Measurements from ENCODE around the gene CTNND2.

The CTNND2 gene

DNA sequence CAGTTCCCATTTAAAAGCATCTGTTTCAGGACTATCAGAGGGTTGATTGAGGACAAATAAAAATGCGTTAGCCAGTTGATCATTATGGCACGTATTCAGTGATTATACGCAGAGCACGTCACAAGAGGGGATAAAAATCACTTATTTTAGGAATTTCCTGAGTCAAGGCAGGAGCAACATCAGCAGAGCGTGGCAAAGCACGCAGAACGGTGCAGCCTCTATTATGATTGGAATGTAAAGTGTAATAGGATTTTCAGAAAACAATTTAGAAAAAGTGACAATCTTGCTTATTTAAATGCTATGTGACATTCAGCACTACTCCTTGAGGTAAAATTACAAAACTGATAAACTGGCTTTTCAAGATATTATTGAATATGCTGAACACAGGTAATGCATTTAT, 729.7 kb downstream of the CTNND2 start:
- no peak for DNase-seq (ENCODE audit: low read depth)
- H3K4me3 ChIP-seq (ENCODE audit: low read depth, low read length) = no peak overlapping the region
- TF ChIP-seq, protein P1, sequence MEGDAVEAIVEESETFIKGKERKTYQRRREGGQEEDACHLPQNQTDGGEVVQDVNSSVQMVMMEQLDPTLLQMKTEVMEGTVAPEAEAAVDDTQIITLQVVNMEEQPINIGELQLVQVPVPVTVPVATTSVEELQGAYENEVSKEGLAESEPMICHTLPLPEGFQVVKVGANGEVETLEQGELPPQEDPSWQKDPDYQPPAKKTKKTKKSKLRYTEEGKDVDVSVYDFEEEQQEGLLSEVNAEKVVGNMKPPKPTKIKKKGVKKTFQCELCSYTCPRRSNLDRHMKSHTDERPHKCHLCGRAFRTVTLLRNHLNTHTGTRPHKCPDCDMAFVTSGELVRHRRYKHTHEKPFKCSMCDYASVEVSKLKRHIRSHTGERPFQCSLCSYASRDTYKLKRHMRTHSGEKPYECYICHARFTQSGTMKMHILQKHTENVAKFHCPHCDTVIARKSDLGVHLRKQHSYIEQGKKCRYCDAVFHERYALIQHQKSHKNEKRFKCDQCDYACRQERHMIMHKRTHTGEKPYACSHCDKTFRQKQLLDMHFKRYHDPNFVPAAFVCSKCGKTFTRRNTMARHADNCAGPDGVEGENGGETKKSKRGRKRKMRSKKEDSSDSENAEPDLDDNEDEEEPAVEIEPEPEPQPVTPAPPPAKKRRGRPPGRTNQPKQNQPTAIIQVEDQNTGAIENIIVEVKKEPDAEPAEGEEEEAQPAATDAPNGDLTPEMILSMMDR (conservative IDR thresholded peaks at IDR 0.05; ENCODE audit: low read depth, low read length) = no peak

DNA sequence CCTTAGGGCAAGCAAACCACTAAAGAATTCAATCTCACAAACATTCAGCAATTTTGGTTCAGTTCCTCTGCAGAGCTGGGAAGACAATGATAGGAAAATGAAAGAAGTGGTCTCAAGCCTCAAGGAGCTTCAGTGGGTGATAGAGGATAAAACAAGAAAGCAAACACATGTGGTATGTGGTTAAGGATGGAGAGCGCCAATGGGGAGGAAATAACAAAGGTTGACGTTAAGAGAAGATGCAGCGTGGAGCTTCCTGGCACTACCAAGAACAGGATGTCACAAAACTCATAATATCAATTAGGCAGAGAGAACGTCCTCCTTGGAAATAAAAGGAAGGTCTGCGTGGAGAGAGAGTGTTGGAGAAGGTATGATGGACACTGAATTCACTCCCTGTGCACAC, 731.8 kb downstream of the CTNND2 start:
- TF ChIP-seq, protein P1 (conservative IDR thresholded peaks at IDR 0.05; ENCODE audit: low read depth, low read length) = no peak
- H3K4me3 ChIP-seq (ENCODE audit: low read depth, low read length) = no peak overlapping the region
- DNase-seq (ENCODE audit: low read depth) = no peak

DNA sequence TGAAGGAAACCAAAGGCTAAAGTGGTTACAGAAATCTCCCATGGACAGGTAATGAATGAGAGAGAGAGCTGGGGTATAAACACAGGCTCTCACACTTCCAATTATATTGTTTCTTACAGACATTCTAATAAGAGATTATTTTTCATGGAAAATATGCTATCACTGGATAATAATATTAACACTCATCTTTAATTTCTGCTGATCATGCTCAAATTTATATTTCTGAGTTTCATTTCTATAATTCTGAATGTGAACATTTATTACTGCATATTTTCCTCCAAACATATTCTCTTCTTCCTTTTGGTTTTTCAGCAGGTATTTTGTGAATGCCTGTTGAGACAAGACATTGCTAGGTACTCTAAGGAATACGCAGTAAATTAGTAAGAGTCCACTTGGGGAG, 733.0 kb downstream of the CTNND2 start:
- TF ChIP-seq, protein P1 (conservative IDR thresholded peaks at IDR 0.05; ENCODE audit: low read depth, low read length) = no peak
- H3K4me3 ChIP-seq (ENCODE audit: low read depth, low read length) = no peak overlapping the region
- no peak for DNase-seq (ENCODE audit: low read depth)

GRCh38 chr5:11166923-11167322, 737.3 kb downstream of the CTNND2 start:
- DNase-seq (ENCODE audit: low read depth) = no peak
- no peak overlapping the region for H3K4me3 ChIP-seq (ENCODE audit: low read depth, low read length)
- TF ChIP-seq, protein P1 (conservative IDR thresholded peaks at IDR 0.05; ENCODE audit: low read depth, low read length) = no peak

- TF ChIP-seq, protein P1 (conservative IDR thresholded peaks at IDR 0.05; ENCODE audit: low read depth, low read length) = no peak
- DNase-seq (ENCODE audit: low read depth) = no peak
- H3K4me3 ChIP-seq (ENCODE audit: low read depth, low read length) = no peak overlapping the region
These were observed 739.5 kb downstream of the CTNND2 start for GRCh38 chr5:11164531-11165294.

DNA sequence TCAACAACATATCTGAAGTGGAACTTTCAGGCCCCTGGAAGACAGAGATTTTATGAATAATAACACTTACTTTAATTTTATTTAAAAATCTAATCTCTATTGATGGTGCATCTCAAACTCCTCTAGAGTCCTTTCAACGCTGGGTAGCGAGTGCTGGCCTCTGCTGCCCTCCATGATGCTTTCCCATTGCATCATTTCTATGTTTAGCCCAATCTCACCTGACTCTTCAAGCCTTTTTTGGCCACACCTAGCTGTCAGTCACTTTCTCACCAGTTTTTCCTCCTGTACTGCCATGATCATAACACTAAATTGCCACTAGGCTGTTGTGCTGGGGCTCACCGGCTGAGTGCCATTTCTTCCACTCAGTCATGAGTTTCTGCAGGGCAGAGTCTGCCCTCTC, 747.1 kb downstream of the CTNND2 start:
- DNase-seq (ENCODE audit: low read depth) = no peak
- TF ChIP-seq, protein P1 (conservative IDR thresholded peaks at IDR 0.05; ENCODE audit: low read depth, low read length) = no peak
- no peak overlapping the region for H3K4me3 ChIP-seq (ENCODE audit: low read depth, low read length)
